Measurements from ENCODE around the gene STX8. TPM values are rescaled to one million over a fixed set of nuclear protein-coding genes. Genes with fewer than 3 reads are reported as not detected.
A peak's percentile ranks its signal among the peaks of the same experiment; 100 is the strongest.

STX8 gene
- total RNA-seq, 1 donor from 2014 or later: 61.0 TPM

GRCh38 chr17:9531034-9531433, 44.6 kb downstream of the STX8 start:
- Mint-ChIP-seq H3K4me3 (ENCODE audit: unreplicated experiment) (no peak overlapping the region), H3K9me3 (ENCODE audit: unreplicated experiment) (no peaks in the 10 kb centered on the region), H3K27me3 (ENCODE audit: unreplicated experiment) (peaks cover 1% of the 10 kb centered on the region), H3K27ac (ENCODE audit: unreplicated experiment) (no peak overlapping the region), H3K4me1 (ENCODE audit: low read depth, unreplicated experiment) (no peaks in the 10 kb centered on the region), H3K36me3 (ENCODE audit: unreplicated experiment) (no peaks in the 10 kb centered on the region)
- TF ChIP-seq CTCF (IDR thresholded peaks at IDR 0.05; ENCODE audit: partially characterized antibody, unreplicated experiment): no peak
- no peak for DNase-seq

- TF ChIP-seq CTCF (IDR thresholded peaks at IDR 0.05; ENCODE audit: partially characterized antibody, unreplicated experiment): peak; percentile 26
- Mint-ChIP-seq H3K4me1 (ENCODE audit: low read depth, unreplicated experiment) (no peaks in the 10 kb centered on the region), H3K4me3 (ENCODE audit: unreplicated experiment) (no peak overlapping the region), H3K27ac (ENCODE audit: unreplicated experiment) (no peak overlapping the region), H3K36me3 (ENCODE audit: unreplicated experiment) (no peaks in the 10 kb centered on the region), H3K27me3 (ENCODE audit: unreplicated experiment) (peaks cover 3% of the 10 kb centered on the region), H3K9me3 (ENCODE audit: unreplicated experiment) (no peaks in the 10 kb centered on the region)
- DNase-seq: no peak
These were observed 46.5 kb downstream of the STX8 start for GRCh38 chr17:9529033-9529700.

- no peaks in the 10 kb centered on the region for H3K36me3 Mint-ChIP-seq (ENCODE audit: unreplicated experiment)
- peaks cover 2% of the 10 kb centered on the region for H3K27me3 Mint-ChIP-seq (ENCODE audit: unreplicated experiment)
- no peak for DNase-seq
- no peak overlapping the region for H3K27ac Mint-ChIP-seq (ENCODE audit: unreplicated experiment)
- H3K4me3 Mint-ChIP-seq (ENCODE audit: unreplicated experiment): no peak overlapping the region
- H3K4me1 Mint-ChIP-seq (ENCODE audit: low read depth, unreplicated experiment): no peaks in the 10 kb centered on the region
- H3K9me3 Mint-ChIP-seq (ENCODE audit: unreplicated experiment): no peaks in the 10 kb centered on the region
- TF ChIP-seq CTCF (IDR thresholded peaks at IDR 0.05; ENCODE audit: partially characterized antibody, unreplicated experiment): no peak
These were observed 47.8 kb downstream of the STX8 start for GRCh38 chr17:9527788-9528187.

GRCh38 chr17:9522074-9522473, 53.5 kb downstream of the STX8 start:
- peak; percentile 28 for TF ChIP-seq CTCF (IDR thresholded peaks at IDR 0.05; ENCODE audit: partially characterized antibody, unreplicated experiment)
- Mint-ChIP-seq H3K36me3 (ENCODE audit: unreplicated experiment) (no peaks in the 10 kb centered on the region), H3K9me3 (ENCODE audit: unreplicated experiment) (peaks cover 2% of the 10 kb centered on the region), H3K27me3 (ENCODE audit: unreplicated experiment) (peaks cover 4% of the 10 kb centered on the region), H3K4me1 (ENCODE audit: low read depth, unreplicated experiment) (peaks cover 32% of the 10 kb centered on the region), H3K4me3 (ENCODE audit: unreplicated experiment) (no peak overlapping the region), H3K27ac (ENCODE audit: unreplicated experiment) (no peak overlapping the region)
- DNase-seq: no peak

GRCh38 chr17:9521062-9521461, 54.6 kb downstream of the STX8 start:
- peaks cover 4% of the 10 kb centered on the region for H3K27me3 Mint-ChIP-seq (ENCODE audit: unreplicated experiment)
- H3K4me3 Mint-ChIP-seq (ENCODE audit: unreplicated experiment): no peak overlapping the region
- no peaks in the 10 kb centered on the region for H3K36me3 Mint-ChIP-seq (ENCODE audit: unreplicated experiment)
- no peak for DNase-seq
- H3K27ac Mint-ChIP-seq (ENCODE audit: unreplicated experiment): peak overlapping the region; percentile 3
- H3K4me1 Mint-ChIP-seq (ENCODE audit: low read depth, unreplicated experiment): peaks cover 32% of the 10 kb centered on the region
- no peak for TF ChIP-seq CTCF (IDR thresholded peaks at IDR 0.05; ENCODE audit: partially characterized antibody, unreplicated experiment)
- H3K9me3 Mint-ChIP-seq (ENCODE audit: unreplicated experiment): peaks cover 2% of the 10 kb centered on the region
